HUES64 (cell line): ENCODE data around the gene STAU1.
"Not testable (repeated sequence)": the region's sequence is repeated elsewhere in the genome, so short reads cannot be mapped to it uniquely, and the experiment has no call there.

Experiments
- H3K27ac ChIP-seq: 2 replicates; pipeline ENCODE4 v1.7.0; 2013; ENCODE audit warnings: low read depth, low read length, inconsistent platforms
- H3K27me3 ChIP-seq: 2 replicates; pipeline ENCODE4 v1.6.1; 2013; ENCODE audit warnings: mild to moderate bottlenecking, low read length; ENCODE audit not compliant: insufficient read depth
- H3K36me3 ChIP-seq: 2 replicates; pipeline ENCODE4 v1.6.1; 2013; ENCODE audit warnings: mild to moderate bottlenecking, low read length; ENCODE audit not compliant: insufficient read depth
- H3K4me1 ChIP-seq: 2 replicates; pipeline ENCODE4 v1.6.1; 2013; ENCODE audit warnings: mild to moderate bottlenecking, low read length, moderate library complexity; ENCODE audit not compliant: insufficient read depth
- H3K4me3 ChIP-seq: 2 replicates; pipeline ENCODE4 v1.5.1; 2013; ENCODE audit warnings: mild to moderate bottlenecking, low read length, moderate library complexity
- H3K9ac ChIP-seq: 2 replicates; pipeline ENCODE4 v1.6.1; 2013; ENCODE audit warnings: mild to moderate bottlenecking, low read depth, low read length
- H3K9me3 ChIP-seq: 2 replicates; pipeline ENCODE4 v1.6.1; 2013; ENCODE audit warnings: low read depth, low read length; ENCODE audit not compliant: insufficient read depth
- WGBS: fragments of 150-250, 120-280 bp; methylation state at CpG from one replicate; pipeline ENCODE4 v1.1.7; 2013; ENCODE audit warnings: missing lambda C conversion rate; 5-methylcytosine and 5-hydroxymethylcytosine counted together

The STAU1 gene

DNA sequence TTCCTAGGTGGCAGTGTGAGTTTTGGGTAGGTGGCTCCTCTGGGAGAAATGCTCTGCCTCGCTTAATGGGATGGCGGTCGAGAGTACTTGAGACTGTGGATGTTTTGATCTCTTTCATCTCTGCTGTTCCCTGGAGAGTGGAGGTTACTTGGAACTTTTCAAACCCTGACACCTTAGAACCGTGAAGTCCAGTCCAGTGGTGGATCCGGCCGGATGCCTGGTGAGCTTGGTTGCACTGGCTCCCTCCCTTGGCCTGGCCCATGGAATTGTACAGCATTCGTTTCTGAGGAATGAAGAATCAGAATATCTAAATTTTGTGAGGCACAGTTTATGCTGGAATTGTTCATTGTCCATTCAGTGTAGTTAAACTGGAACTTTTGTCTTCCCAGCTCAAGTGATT lies 91.0 kb downstream of the STAU1 start:
- H3K9me3 ChIP-seq: no peaks in the 10 kb centered on the region
- no peaks in the 10 kb centered on the region for H3K4me1 ChIP-seq
- H3K4me3 ChIP-seq: no peak overlapping the region
- H3K9ac ChIP-seq: no peak overlapping the region
- H3K27ac ChIP-seq: no peak overlapping the region
- H3K36me3 ChIP-seq: peaks cover 94% of the 10 kb centered on the region
- no peaks in the 10 kb centered on the region for H3K27me3 ChIP-seq
- WGBS: 97% methylated on average over 7 of the region's 7 CpGs

DNA sequence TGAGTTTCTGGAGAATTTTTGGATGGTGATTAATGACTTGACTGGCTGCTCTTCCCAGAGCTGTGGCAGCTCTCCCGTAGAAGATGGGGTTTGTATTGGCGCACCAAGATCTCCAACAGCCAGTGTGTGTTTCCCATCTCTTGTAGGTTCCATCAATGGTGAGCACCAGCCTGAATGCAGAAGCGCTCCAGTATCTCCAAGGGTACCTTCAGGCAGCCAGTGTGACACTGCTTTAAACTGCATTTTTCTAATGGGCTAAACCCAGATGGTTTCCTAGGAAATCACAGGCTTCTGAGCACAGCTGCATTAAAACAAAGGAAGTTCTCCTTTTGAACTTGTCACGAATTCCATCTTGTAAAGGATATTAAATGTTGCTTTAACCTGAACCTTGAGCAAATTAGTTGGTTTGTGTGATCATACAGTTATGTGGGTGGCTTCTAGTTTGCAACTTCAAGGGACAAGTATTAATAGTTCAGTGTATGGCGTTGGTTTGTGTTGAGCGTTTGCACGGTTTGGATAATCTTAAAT lies 91.9 kb downstream of the STAU1 start:
- peaks cover 94% of the 10 kb centered on the region for H3K36me3 ChIP-seq
- no peaks in the 10 kb centered on the region for H3K4me1 ChIP-seq
- H3K9me3 ChIP-seq: no peaks in the 10 kb centered on the region
- no peak overlapping the region for H3K4me3 ChIP-seq
- H3K27ac ChIP-seq: no peak overlapping the region
- H3K27me3 ChIP-seq: no peaks in the 10 kb centered on the region
- 96% methylated on average over 7 of the region's 7 CpGs for WGBS
- no peak overlapping the region for H3K9ac ChIP-seq

DNA sequence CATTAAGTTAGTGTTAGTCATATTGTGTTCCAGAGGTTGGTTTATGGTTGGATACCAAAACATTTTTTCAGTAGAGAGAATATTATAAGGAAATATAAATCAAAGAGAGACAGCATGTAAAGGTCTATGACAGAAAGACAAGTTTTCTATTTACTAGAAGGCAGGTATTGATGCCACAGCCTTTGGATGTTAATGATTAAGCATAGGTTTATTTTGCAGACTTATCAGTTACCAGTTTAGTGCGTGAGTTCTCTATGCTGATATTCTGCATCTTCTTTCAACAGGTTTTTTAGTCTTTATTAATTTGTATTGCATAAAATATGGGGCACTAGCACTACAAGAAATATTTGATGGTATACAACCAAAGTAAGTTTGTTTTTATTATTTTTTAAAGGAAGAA lies 96.4 kb downstream of the STAU1 start:
- Histone ChIP-seq H3K9me3 (no peaks in the 10 kb centered on the region), H3K36me3 (peaks cover 100% of the 10 kb centered on the region), H3K27ac (no peak overlapping the region), H3K9ac (no peak overlapping the region), H3K27me3 (no peaks in the 10 kb centered on the region), H3K4me1 (no peaks in the 10 kb centered on the region), H3K4me3 (no peak overlapping the region)
- WGBS: 100% methylated on average over 1 of the region's 1 CpG

DNA sequence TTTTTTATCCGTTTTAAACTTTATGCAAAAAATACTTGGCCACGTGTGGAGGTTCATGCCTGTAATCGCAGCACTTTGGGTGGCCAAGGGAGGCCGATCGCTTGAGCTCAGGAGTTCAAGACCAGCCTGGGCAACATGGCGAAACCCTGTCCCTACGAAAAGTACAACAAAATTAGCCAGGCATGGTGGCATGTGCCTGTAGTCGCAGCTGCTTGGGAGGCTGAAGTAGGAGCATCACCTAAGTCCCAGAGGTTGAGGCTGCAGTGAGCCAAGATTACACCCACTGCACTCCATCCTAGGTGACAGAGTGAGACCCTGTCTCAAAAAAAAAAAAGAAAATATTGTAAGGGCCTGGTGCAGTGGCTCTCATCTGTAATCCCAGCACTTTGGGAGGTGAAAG lies 97.0 kb downstream of the STAU1 start:
- H3K9me3 ChIP-seq: no peaks in the 10 kb centered on the region
- no peak overlapping the region for H3K27ac ChIP-seq
- H3K4me3 ChIP-seq: no peak overlapping the region
- H3K36me3 ChIP-seq: peaks cover 100% of the 10 kb centered on the region
- no peaks in the 10 kb centered on the region for H3K27me3 ChIP-seq
- H3K9ac ChIP-seq: no peak overlapping the region
- 95% methylated on average over 8 of the region's 8 CpGs for WGBS
- no peaks in the 10 kb centered on the region for H3K4me1 ChIP-seq

DNA sequence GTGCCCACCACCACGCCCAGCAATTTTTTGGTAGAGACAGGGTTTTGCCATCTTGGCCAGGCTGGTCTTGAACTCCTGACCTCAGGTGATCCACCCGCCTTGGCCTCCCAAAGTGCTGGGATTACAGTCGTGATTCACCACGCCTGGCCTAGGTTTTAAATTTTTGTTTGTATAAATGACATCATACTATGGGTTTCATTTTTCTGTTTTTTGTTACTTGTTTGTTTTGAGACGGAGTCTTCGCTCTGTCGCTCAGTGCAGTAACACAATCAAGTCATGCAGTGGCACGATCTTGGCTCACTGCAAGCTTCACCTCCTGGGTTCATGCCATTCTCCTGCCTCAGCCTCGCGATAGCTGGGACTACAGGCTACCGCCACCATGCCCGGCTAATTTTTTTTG lies 105.8 kb downstream of the STAU1 start:
- not testable (repeated sequence) for H3K9me3 ChIP-seq, H3K27ac ChIP-seq, H3K9ac ChIP-seq, H3K27me3 ChIP-seq, H3K4me3 ChIP-seq, H3K4me1 ChIP-seq
- peaks cover 100% of the 10 kb centered on the region for H3K36me3 ChIP-seq
- 95% methylated on average over 12 of the region's 12 CpGs for WGBS

DNA sequence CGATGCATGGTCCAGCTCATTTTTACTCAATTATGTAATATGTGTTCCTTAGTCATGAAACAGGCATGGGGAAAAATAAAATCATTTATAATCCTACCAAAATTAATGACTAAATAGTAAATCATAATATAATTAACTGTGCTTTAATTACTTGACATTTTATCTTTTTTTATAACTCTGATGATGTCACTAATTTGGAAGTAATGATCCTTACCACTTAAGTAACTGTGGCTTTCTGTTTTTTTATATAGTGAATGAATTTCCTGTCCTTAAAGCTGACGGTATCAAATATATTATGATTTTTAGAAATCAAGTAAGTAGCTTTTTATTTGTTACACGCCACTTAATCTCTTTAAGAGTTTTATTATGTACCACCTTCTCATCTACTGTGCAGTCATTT lies 109.8 kb downstream of the STAU1 start:
- no peak overlapping the region for H3K27ac ChIP-seq
- H3K4me3 ChIP-seq: no peak overlapping the region
- peaks cover 100% of the 10 kb centered on the region for H3K36me3 ChIP-seq
- H3K4me1 ChIP-seq: no peaks in the 10 kb centered on the region
- no peaks in the 10 kb centered on the region for H3K9me3 ChIP-seq
- H3K27me3 ChIP-seq: no peaks in the 10 kb centered on the region
- H3K9ac ChIP-seq: no peak overlapping the region
- WGBS: 100% methylated on average over 1 of the region's 3 CpGs

DNA sequence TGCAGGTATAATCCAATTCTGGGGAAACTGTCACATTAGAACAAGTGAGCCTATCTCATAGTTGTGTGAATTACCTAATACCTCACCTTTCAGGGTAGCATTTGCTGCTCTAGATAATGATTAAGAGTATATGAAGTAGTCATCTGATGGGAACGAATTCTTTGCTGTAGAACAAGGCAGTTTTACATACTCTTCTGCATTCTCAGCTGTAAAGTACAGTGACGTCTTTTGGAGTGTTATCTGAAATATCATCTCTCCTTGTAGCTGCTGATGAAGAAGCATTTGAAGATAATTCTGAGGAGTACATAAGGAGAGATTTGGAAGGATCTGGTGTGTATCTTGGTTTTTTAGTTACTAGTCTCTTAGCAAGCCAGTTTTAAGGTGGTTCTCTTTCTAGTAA lies 113.6 kb downstream of the STAU1 start:
- no peaks in the 10 kb centered on the region for H3K9me3 ChIP-seq
- H3K4me1 ChIP-seq: no peaks in the 10 kb centered on the region
- no peak overlapping the region for H3K27ac ChIP-seq
- no peak overlapping the region for H3K4me3 ChIP-seq
- peaks cover 98% of the 10 kb centered on the region for H3K36me3 ChIP-seq
- WGBS: 94% methylated on average over 2 of the region's 2 CpGs
- H3K27me3 ChIP-seq: no peaks in the 10 kb centered on the region
- no peak overlapping the region for H3K9ac ChIP-seq
